Panc1 (cell line): Measurements from ENCODE around the gene FBXO15. TPM values are rescaled to one million over a fixed set of nuclear protein-coding genes. Genes with fewer than 3 reads are reported as not detected.

ENCODE experiments used
- ATAC-seq: fragments of 200-7000 bp; cut with Tn5 transposase; 2 replicates; pipeline ENCODE4 v1.9.1; 2020; ENCODE audit warnings: mild to moderate bottlenecking, moderate library complexity
- BruUV-seq: library from RNA; stranded (reverse); fragments of 400-500 nt; replicated peaks from 2 replicates; lab custom pipeline; 2021; lab: Mats Ljungman, UMichigan
- CTCF ChIA-PET: fragments of 300-600 bp; sonication (Branson Sonifier 250); formaldehyde crosslinking; loops from one replicate; lab custom pipeline; 2022; ENCODE audit warnings: antibody characterized with exemption; lab: Charles Lee
- POLR2A ChIA-PET: fragments of 300-600 bp; sonication (Branson Sonifier 250); formaldehyde crosslinking; loops from one replicate; lab custom pipeline; 2022; ENCODE audit warnings: antibody characterized with exemption; lab: Charles Lee
- DNase-seq: peaks from one replicate; pipeline ENCODE4 v3.0.0-alpha.2; 2010; ENCODE audit warnings: low read depth, low spot score
- H3K27ac ChIP-seq: 2 replicates; pipeline ENCODE4 v1.5.1; 2011; ENCODE audit warnings: mild to moderate bottlenecking, low read length, inconsistent platforms
- H3K27me3 ChIP-seq: fragments of 200-500 bp; sonication (Bioruptor generic); 2 replicates; pipeline ENCODE4 v1.6.0; 2014; ENCODE audit warnings: low read length, inconsistent platforms; ENCODE audit not compliant: control insufficient read depth, insufficient read depth
- H3K36me3 ChIP-seq: fragments of 200-500 bp; sonication (Bioruptor generic); 2 replicates; pipeline ENCODE4 v1.5.1; 2014; ENCODE audit warnings: inconsistent platforms, mild to moderate bottlenecking, low read length, moderate library complexity; ENCODE audit not compliant: control insufficient read depth, insufficient read depth
- H3K4me1 ChIP-seq: 2 replicates; pipeline ENCODE4 v1.5.1; 2011; ENCODE audit warnings: inconsistent platforms, mild to moderate bottlenecking, low read length, moderate library complexity; ENCODE audit not compliant: control insufficient read depth, insufficient read depth
- H3K4me3 ChIP-seq, 2 experiments: 2 replicates each; pipeline ENCODE4 v1.5.1; 2011 to 2012; ENCODE audit warnings: low read depth in 2 of 2, low read length in 2 of 2, mild to moderate bottlenecking in 2 of 2, inconsistent platforms in 1 of 2, moderate library complexity in 1 of 2
- H3K9me3 ChIP-seq: fragments of 200-500 bp; sonication (Bioruptor generic); 2 replicates; pipeline ENCODE4 v1.5.1; 2014; ENCODE audit warnings: low read depth, mild to moderate bottlenecking, inconsistent platforms, low read length, moderate library complexity; ENCODE audit not compliant: control insufficient read depth, insufficient read depth
- POLR2AphosphoS5 ChIP-seq: IDR thresholded peaks from 2 replicates; pipeline ENCODE4 v1.6.1; 2012; ENCODE audit warnings: mild to moderate bottlenecking, low read depth, low read length, moderate library complexity
- REST ChIP-seq, 2 experiments: IDR thresholded peaks; 2 replicates each; pipeline ENCODE4 v1.6.1; 2011 to 2012; ENCODE audit warnings: low read depth in 2 of 2, control low read depth in 1 of 2, low read length in 1 of 2, mild to moderate bottlenecking in 1 of 2, moderate library complexity in 1 of 2; ENCODE audit not compliant: insufficient read depth in 1 of 2
- SIN3A ChIP-seq: IDR thresholded peaks from 2 replicates; pipeline ENCODE4 v1.6.1; 2012; ENCODE audit warnings: low read depth, mild to moderate bottlenecking, low read length, moderate library complexity, borderline replicate concordance; ENCODE audit not compliant: insufficient read depth
- TCF7L2 ChIP-seq: IDR thresholded peaks from 2 replicates; pipeline ENCODE4 v1.6.1; 2011; ENCODE audit warnings: mild to moderate bottlenecking, low read depth, low read length, inconsistent platforms
- in situ Hi-C: cut with HindIII; loops from 2 replicates; pipeline ENCODE4 v1.10.0; 2016; ENCODE audit warnings: low sequenced_read_pairs, low pct_unique_long_range_greater_than_20kb
- intact Hi-C: fragments of 100-400 bp; cut with micrococcal nuclease; formaldehyde crosslinking; loops from one replicate; pipeline ENCODE4 v1.10.0; 2022; ENCODE audit not compliant: unreplicated experiment
- total RNA-seq: library from RNA; stranded (reverse); gene quantifications from one replicate; pipeline ENCODE4 v1.2.1, GENCODE V29; 2021; ENCODE audit not compliant: unreplicated experiment
- TF ChIP-seq, protein P1 (sequence below): fragments of 450-650 bp; IDR thresholded peaks from 2 replicates; pipeline ENCODE4 v1.5.1; 2017; ENCODE audit warnings: mild to moderate bottlenecking

Gene FBXO15
- total RNA-seq, 1 experiment from 2014 or later: 1.9 TPM

- ATAC-seq (no peak), DNase-seq (no peak)
- ChIA-PET POLR2A (no interaction called here), CTCF (no interaction called here)
- TF ChIP-seq, protein P1, sequence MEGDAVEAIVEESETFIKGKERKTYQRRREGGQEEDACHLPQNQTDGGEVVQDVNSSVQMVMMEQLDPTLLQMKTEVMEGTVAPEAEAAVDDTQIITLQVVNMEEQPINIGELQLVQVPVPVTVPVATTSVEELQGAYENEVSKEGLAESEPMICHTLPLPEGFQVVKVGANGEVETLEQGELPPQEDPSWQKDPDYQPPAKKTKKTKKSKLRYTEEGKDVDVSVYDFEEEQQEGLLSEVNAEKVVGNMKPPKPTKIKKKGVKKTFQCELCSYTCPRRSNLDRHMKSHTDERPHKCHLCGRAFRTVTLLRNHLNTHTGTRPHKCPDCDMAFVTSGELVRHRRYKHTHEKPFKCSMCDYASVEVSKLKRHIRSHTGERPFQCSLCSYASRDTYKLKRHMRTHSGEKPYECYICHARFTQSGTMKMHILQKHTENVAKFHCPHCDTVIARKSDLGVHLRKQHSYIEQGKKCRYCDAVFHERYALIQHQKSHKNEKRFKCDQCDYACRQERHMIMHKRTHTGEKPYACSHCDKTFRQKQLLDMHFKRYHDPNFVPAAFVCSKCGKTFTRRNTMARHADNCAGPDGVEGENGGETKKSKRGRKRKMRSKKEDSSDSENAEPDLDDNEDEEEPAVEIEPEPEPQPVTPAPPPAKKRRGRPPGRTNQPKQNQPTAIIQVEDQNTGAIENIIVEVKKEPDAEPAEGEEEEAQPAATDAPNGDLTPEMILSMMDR: no peak
- no peak for TF ChIP-seq POLR2AphosphoS5
- in situ Hi-C loops: no loop called here
- intact Hi-C loops: no loop called here
- H3K36me3 ChIP-seq: no peaks in the 10 kb centered on the region
- no peak overlapping the region for H3K4me3 ChIP-seq
- H3K27me3 ChIP-seq: peaks cover 30% of the 10 kb centered on the region; the same call in 1 of the 2 replicates
- no peak overlapping the region for H3K27ac ChIP-seq
- no peaks in the 10 kb centered on the region for H3K9me3 ChIP-seq
- BruUV-seq: no TSS peak
- no peaks in the 10 kb centered on the region for H3K4me1 ChIP-seq
Observed at GRCh38 chr18:74132201-74132600, 15.4 kb downstream of the FBXO15 start.

DNA sequence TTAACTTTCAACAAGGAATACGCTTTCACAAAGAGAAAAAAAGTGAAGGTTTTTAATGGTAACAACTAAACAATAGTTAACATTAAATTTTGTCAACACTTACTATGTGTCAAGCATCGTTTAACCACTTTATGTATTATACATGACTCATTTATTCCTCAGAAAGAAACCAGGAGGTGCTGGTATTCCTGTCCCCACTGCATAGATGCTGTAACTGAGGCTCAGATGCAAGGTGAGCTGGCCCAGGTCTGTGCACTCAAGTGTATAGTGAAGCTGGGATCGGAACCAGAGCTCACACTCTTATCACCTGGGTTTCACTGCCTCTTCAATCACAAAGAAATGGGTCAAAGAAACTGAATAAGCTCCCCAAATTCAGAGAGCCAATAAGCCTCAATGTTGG lies 16.5 kb downstream of the FBXO15 start:
- no peak for TF ChIP-seq REST (IDR thresholded peaks at IDR 0.05; ENCODE audit: insufficient read depth in 1 of 2, low read depth in 2 of 2, low read length in 1 of 2)
- TF ChIP-seq, protein P1: no peak
- no peak for TF ChIP-seq POLR2AphosphoS5
- no peak for TF ChIP-seq TCF7L2
- TF ChIP-seq SIN3A: no peak
- no peaks in the 10 kb centered on the region for H3K36me3 ChIP-seq
- no peaks in the 10 kb centered on the region for H3K4me1 ChIP-seq
- ChIA-PET POLR2A (no interaction called here), CTCF (no interaction called here)
- no peak for DNase-seq
- no peaks in the 10 kb centered on the region for H3K9me3 ChIP-seq
- H3K4me3 ChIP-seq: no peak overlapping the region
- in situ Hi-C loops: no loop called here
- H3K27ac ChIP-seq: no peak overlapping the region
- intact Hi-C loops: no loop called here
- peaks cover 30% of the 10 kb centered on the region; the same call in 1 of the 2 replicates for H3K27me3 ChIP-seq
- no peak for ATAC-seq
- no TSS peak for BruUV-seq
